Activated naive CD4-positive, alpha-beta T cell treated with anti-CD3 and anti-CD28 coated beads, Interleukin-2, amount 50 U/mL, for 72 hours (primary cell): ENCODE measurements around the gene NKTR. TPM values are rescaled to one million over a fixed set of nuclear protein-coding genes. Genes with fewer than 3 reads are reported as not detected.

Experiments used
- ATAC-seq, 2 donors: fragments of 150-1000 bp; cut with Tn5 transposase; 2 replicates each; pipeline ENCODE4 v1.10.0; 2021; ENCODE audit warnings: mild to moderate bottlenecking in 2 of 2, moderate library complexity in 2 of 2
- DNase-seq, 2 donors: peaks; one replicate each; pipeline ENCODE4 v3.0.0; 2021 to 2022; ENCODE audit warnings: low spot score in 2 of 2
- H3K27ac Mint-ChIP-seq, 2 donors: one replicate each; pipeline ENCODE4 v1.8.0; 2022; ENCODE audit warnings: mild to moderate bottlenecking in 2 of 2, mixed read lengths in 2 of 2
- H3K36me3 Mint-ChIP-seq, 2 donors: one replicate each; pipeline ENCODE4 v1.8.0; 2022; ENCODE audit warnings: mixed read lengths in 2 of 2
- H3K9me3 Mint-ChIP-seq, 2 donors: one replicate each; pipeline ENCODE4 v1.8.0; 2022; ENCODE audit warnings: mixed read lengths in 2 of 2
- total RNA-seq, 2 donors: library from RNA; stranded (reverse); gene quantifications; one replicate each; pipeline ENCODE4 v1.2.3, GENCODE V29; 2022

The NKTR gene
- total RNA-seq, 2 donors from 2014 or later: 97.7 to 157 TPM

DNA sequence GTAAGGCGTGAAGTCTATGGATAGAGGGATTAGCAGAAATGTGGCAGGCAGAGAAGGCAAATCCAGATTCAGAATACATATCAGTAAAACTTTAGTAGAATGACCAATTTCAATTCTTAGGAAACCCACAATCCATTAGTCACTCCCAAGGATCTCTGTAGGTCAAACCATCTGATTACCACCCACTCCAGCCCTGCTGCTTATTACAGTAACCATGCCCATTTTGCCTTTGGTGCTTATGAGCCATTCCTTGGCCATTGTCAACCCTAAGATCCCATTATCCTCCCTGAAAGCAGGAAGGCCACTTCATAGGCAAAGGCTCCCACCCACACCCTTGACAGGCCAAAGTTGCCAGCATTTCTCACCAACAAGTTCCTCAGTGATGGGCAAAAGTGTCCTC is 79.8 kb downstream of the NKTR start:
- peaks cover 19 to 24% of the 10 kb centered on the region in 2 donors for H3K9me3 Mint-ChIP-seq
- H3K27ac Mint-ChIP-seq: no peak overlapping the region
- H3K36me3 Mint-ChIP-seq: peaks cover 17 to 18% of the 10 kb centered on the region in 2 donors
- DNase-seq (no peak), ATAC-seq (peak in 1 of 2 donors; percentile 64)

DNA sequence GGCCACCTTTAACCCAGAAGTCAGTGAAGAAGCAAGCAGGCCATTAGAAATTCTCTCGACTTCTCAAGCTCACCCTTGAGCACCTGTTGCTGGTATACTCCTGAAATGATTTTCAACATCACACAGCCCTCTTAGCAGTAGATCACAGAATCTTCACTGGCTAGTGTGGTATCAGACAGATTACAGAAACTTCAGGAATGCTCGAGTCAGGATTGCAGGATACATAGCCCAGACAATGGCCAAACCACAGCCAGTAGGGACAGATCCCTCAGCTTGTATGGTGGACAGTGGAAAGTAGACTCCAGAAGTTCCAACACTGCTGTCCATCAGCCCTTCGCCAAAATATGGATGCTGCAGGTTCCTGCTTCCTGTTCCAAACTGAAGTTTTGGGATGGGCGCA is 80.3 kb downstream of the NKTR start:
- peaks cover 17 to 18% of the 10 kb centered on the region in 2 donors for H3K36me3 Mint-ChIP-seq
- DNase-seq: no peak
- peaks cover 19 to 24% of the 10 kb centered on the region in 2 donors for H3K9me3 Mint-ChIP-seq

DNA sequence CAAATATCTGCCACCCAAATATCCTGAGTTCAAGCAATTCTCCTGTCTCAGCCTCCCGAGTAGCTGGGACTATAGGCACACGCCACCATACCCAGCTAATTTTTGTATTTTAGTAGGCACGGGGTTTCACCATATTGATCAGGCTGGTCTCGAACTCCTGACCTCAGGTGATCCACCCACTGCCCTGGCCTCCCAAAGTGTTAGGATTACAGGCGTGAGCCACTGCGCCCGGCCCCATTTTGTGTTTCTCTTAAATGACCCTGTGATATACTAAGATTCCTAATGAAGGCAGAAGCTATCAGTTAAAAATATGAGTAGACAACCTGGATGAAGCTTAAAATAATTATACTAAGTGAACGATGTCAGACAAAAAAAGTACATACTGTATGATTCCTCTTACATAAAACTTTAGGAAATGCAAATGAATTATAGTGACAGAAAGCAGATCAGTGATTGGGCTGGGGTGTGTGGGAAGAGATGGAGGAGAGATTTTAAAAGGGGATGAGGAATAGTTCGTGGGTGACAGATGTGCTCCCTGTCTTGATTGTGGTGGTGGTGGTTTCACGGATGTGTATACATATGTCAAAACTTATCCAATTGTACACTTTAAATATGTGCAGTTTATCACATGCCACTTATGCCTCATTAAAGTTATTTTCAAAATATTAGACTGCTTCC is 81.0 kb downstream of the NKTR start:
- H3K36me3 Mint-ChIP-seq: peaks cover 17 to 18% of the 10 kb centered on the region in 2 donors
- ATAC-seq (no peak), DNase-seq (no peak)
- H3K9me3 Mint-ChIP-seq: peaks cover 19 to 20% of the 10 kb centered on the region in 2 donors
- H3K27ac Mint-ChIP-seq: no peak overlapping the region

More for the DNA sequence above, 80.3 kb downstream of the NKTR start:
- no peak overlapping the region for H3K27ac Mint-ChIP-seq
- ATAC-seq: no peak

DNA sequence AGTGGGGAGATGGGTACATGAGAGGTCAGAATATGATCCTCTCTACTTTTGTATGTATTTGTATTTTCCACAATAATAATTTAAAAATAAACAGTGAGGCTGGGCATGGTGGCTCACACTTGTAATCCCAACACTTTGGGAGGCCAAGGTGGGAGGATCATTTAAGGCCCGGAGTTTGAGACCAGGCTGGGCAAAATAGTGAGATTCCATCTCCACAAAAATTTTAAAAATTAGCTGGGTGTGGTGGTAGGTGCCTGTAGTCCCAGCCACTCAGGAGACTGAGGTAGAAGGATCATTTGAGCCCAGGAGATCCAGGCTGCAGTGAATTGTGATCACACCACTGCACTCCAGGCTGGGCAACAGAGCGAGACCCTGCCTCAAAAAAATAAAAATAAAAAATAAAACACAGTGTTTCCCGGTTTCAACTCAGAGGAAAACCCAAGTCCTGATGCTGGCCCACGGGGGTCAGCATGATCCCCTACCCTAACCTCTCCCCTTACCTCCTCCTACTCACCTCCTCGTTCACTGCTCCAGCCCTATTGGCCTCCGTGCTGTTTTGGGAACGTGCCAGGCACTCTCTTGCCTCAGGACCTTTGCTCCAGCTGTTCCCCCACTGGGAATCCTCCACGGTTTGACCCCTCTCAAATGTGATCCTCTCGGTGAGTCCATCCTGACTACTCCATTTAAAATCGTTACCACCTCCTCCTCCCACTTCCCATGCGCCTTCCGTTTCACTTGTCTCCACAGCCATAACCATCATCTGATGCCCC is 82.0 kb downstream of the NKTR start:
- DNase-seq (no peak), ATAC-seq (no peak)
- Mint-ChIP-seq H3K9me3 (peaks cover 10 to 18% of the 10 kb centered on the region in 2 donors), H3K36me3 (peaks cover 13 to 17% of the 10 kb centered on the region in 2 donors), H3K27ac (no peak overlapping the region)

DNA sequence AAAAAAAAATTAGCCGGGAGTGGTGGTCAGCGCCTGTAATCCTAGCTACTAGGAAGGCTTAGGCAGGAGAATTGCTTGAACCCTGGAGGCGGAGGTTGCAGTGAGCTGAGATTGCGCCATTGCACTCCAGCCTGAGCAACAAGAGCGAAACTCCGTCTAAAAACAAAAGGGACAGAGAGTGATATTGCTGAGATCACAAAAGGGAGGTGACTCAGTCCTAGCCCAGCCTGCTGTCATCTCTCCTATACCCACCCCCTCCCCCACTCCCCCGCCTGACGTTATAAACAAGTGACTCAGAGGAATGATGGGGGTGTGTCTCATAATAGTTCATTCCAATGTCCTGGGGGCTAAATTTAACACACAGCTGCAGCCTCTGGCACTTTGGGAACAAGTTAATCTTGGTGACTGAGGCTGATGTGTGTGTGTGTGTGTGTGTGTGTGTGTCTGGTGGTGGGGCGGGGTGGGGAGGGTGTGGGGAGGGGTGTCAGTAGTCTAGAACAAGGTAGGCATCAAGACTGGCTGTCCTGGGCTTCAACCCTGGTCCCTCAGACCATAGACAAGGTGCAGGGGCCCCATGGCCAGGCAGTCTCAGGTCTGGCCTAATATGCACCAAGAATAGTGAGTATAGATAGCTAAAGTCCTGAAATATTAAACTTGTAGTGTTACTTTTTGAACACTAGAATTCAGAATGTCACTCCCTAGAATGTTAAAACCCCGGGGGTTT is 83.6 kb downstream of the NKTR start:
- Mint-ChIP-seq H3K27ac (no peak overlapping the region), H3K36me3 (peaks cover under 1 to 2% of the 10 kb centered on the region in 2 donors), H3K9me3 (peaks cover 2 to 3% of the 10 kb centered on the region in 2 donors)
- peak; percentile 73 to 96 for ATAC-seq
- DNase-seq: peak; percentile 14 to 28

GRCh38 chr3:42684632-42685362 is 84.3 kb downstream of the NKTR start:
- H3K36me3 Mint-ChIP-seq: no peaks in the 10 kb centered on the region

GRCh38 chr3:42685363-42685881 is 84.9 kb downstream of the NKTR start, which contains the start of gene KLHL40:
Gene KLHL40, plus strand, starts transcription at chr3:42685537. Its CDS starts 82 bp downstream, at chr3:42685619.
- ATAC-seq: no peak
- no peaks in the 10 kb centered on the region for H3K9me3 Mint-ChIP-seq
- no peaks in the 10 kb centered on the region for H3K36me3 Mint-ChIP-seq
- DNase-seq: no peak
- H3K27ac Mint-ChIP-seq: no peak within 1 kb of the TSS

More at GRCh38 chr3:42684632-42685362, 84.3 kb downstream of the NKTR start:
- DNase-seq: no peak
- no peaks in the 10 kb centered on the region for H3K9me3 Mint-ChIP-seq
- H3K27ac Mint-ChIP-seq: no peak overlapping the region
- no peak for ATAC-seq

DNA sequence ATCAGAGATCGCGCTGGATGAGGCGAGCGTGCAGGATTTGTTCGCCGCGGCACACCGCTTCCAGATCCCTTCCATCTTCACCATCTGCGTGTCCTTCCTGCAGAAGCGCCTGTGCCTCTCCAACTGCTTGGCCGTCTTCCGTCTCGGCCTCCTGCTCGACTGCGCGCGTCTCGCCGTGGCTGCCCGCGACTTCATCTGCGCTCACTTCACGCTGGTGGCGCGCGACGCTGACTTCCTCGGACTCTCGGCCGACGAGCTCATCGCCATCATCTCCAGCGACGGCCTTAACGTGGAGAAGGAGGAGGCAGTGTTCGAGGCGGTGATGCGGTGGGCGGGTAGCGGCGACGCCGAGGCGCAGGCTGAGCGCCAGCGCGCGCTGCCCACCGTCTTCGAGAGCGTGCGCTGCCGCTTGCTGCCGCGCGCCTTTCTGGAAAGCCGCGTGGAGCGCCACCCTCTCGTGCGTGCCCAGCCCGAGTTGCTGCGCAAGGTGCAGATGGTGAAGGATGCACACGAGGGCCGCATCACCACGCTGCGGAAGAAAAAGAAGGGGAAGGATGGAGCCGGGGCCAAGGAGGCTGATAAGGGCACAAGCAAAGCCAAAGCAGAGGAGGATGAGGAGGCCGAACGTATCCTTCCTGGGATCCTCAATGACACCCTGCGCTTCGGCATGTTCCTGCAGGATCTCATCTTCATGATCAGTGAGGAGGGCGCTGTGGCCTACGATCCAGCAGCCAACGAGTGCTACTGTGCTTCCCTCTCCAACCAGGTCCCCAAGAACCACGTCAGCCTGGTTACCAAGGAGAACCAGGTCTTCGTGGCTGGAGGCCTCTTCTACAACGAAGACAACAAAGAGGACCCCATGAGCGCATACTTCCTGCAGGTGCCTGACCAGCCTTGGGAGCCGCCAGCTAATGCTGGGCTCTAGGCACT is 85.7 kb downstream of the NKTR start:
- Mint-ChIP-seq H3K9me3 (no peaks in the 10 kb centered on the region), H3K36me3 (no peaks in the 10 kb centered on the region), H3K27ac (no peak overlapping the region)
- ATAC-seq (no peak), DNase-seq (no peak)

- ATAC-seq (no peak), DNase-seq (no peak)
- Mint-ChIP-seq H3K27ac (no peak overlapping the region), H3K9me3 (no peaks in the 10 kb centered on the region), H3K36me3 (no peaks in the 10 kb centered on the region)
These were observed 86.6 kb downstream of the NKTR start for GRCh38 chr3:42686832-42687650.

DNA sequence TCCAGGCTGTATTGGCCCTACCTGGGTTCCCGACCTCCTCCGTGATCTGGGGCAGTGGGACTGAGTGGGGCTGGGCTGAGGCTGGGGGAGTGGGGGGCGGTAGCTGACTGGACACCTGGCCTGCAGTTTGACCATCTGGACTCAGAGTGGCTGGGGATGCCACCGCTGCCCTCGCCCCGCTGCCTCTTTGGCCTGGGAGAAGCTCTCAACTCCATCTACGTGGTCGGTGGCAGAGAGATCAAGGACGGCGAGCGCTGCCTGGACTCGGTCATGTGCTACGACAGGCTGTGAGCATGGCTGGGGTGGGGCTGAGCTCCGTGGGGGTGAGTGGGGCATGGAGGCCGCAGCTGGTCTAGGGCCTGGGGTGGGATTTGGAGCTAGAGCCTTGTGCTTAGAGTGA is 87.5 kb downstream of the NKTR start:
- DNase-seq: no peak
- ATAC-seq: no peak
- H3K36me3 Mint-ChIP-seq: no peaks in the 10 kb centered on the region
- H3K9me3 Mint-ChIP-seq: no peaks in the 10 kb centered on the region
- H3K27ac Mint-ChIP-seq: no peak overlapping the region

GRCh38 chr3:42688487-42689420 is 88.3 kb downstream of the NKTR start:
- DNase-seq (no peak), ATAC-seq (no peak)
- Mint-ChIP-seq H3K27ac (no peak overlapping the region), H3K36me3 (no peaks in the 10 kb centered on the region), H3K9me3 (no peaks in the 10 kb centered on the region)

DNA sequence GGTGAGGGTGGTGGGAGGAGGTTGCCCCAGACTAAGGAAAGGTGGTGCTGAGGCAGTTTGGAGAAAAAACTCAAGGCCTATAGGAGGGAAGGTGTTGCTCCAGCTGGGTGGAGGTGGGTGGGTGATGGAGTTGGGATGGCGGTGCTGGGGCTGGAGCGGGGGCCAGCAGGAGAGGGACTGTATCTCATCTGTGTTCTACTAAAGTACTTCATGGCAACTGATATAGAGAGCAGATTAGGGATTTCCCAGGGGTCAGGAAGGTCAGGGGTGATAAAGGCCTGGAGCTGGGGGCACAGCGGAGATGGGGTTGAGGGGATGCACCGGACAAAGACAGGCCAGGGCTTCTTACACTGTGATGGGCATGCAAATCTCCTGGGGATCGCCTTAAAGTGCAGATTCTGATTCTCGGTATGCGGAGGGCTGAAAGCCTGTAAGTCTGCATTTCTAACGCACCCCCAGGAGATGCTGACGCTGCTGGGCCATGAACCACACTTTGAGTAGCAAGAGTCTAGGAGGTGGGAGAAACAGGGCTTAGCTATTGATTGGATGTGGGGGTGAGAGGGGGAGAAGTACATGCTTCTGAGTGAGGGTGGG is 89.0 kb downstream of the NKTR start:
- ATAC-seq (no peak), DNase-seq (peak in 1 of 2 donors; percentile 35)
- Mint-ChIP-seq H3K27ac (peak overlapping the region in 1 of 2 donors; percentile 31), H3K9me3 (no peaks in the 10 kb centered on the region), H3K36me3 (no peaks in the 10 kb centered on the region)

DNA sequence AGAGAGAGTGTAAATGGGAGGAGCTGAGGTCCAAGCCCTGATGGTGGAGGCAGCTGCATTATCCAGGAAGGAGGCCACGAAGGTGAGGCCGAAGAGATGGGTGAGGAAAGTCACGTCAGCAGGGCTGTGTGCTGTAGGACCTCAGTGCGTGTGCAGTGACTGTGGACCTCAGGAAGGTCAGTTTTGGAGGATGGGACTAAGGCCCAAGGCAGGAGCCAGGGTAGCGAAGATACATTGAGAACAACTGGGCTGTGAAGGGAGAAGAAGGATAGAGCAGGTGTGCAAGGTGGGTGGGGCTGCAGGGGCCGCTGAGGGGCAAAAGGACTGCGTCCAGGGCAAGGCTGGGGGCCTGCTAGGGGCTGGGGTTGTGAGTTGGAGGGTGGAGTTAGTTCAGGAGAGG is 89.7 kb downstream of the NKTR start:
- ATAC-seq: no peak
- no peaks in the 10 kb centered on the region for H3K9me3 Mint-ChIP-seq
- H3K27ac Mint-ChIP-seq: no peak overlapping the region
- H3K36me3 Mint-ChIP-seq: no peaks in the 10 kb centered on the region
- peak in 1 of 2 donors; percentile 25 for DNase-seq
